ENCODE data around the gene NTF4.

- no peak for TF ChIP-seq POLR2A (IDR thresholded peaks at IDR 0.05)
- no peak for TF ChIP-seq CTCF (IDR thresholded peaks at IDR 0.05)
These were observed 39.7 kb upstream of the NTF4 start for GRCh38 chr19:49104229-49104864.
